SK-N-MC (cell line): ENCODE measurements around the gene TEPSIN.

ENCODE experiments used
- EZH2 ChIP-seq: fragments of 200-600 bp; sonication (generic); IDR thresholded peaks from one replicate; pipeline ENCODE4 v1.6.1; 2017; ENCODE audit warnings: antibody characterized with exemption
- FOXP2 ChIP-seq: optimal IDR thresholded peaks from 2 replicates; pipeline ENCODE3; 2011; ENCODE audit warnings: mild to moderate bottlenecking, moderate library complexity; ENCODE audit not compliant: insufficient read depth; ENCODE audit errors: extremely low read length, control extremely low read depth
- POLR2AphosphoS5 ChIP-seq: IDR thresholded peaks from 2 replicates; pipeline ENCODE4 v1.6.1; 2012; ENCODE audit warnings: mild to moderate bottlenecking, low read depth, low read length, borderline replicate concordance

DNA sequence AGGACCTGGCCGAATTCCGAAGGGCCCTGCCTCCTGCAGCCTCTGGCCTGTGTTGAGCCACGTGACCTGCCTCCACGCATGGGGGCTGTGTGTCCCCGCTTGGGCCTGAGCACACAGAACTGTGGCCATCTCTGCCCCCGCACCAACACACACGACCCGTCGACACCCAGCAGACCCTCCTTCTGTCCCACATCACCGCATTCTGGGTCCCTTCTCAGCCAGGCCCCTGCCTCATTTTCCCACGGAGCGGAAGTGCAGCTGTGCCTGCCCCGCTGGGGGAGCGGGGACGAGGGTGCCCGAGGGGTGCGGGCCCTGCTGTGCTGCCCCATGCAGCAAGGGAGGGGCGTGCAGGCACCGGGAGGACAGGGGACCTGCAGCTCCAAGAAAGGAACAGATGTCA, 18.7 kb upstream of the TEPSIN start:
- TF ChIP-seq EZH2 = no peak
- no peak for TF ChIP-seq POLR2AphosphoS5
- no peak for TF ChIP-seq FOXP2
